Activated CD4-positive, alpha-beta T cell treated with anti-CD3 and anti-CD28 coated beads, Interleukin-2, amount 10 ng/mL, durations not matched to agents 24 days and 14 days (primary cell): ENCODE measurements around the gene IGSF9. TPM values are rescaled to one million over a fixed set of nuclear protein-coding genes. Genes with fewer than 3 reads are reported as not detected.

Experiments used
- DNase-seq: peaks from one replicate; pipeline ENCODE4 v3.0.0; 2022
- H3K27ac Mint-ChIP-seq: one replicate; pipeline ENCODE4 v1.8.0; 2022; ENCODE audit warnings: mild to moderate bottlenecking, mixed read lengths
- H3K27me3 Mint-ChIP-seq: one replicate; pipeline ENCODE4 v1.8.0; 2022; ENCODE audit warnings: mixed read lengths
- H3K36me3 Mint-ChIP-seq: one replicate; pipeline ENCODE4 v1.8.0; 2022; ENCODE audit warnings: low read depth, mild to moderate bottlenecking, mixed read lengths
- H3K4me1 Mint-ChIP-seq: one replicate; pipeline ENCODE4 v1.8.0; 2021; ENCODE audit warnings: mixed read lengths
- H3K4me3 Mint-ChIP-seq: one replicate; pipeline ENCODE4 v1.8.0; 2022; ENCODE audit warnings: mild to moderate bottlenecking, moderate library complexity, mixed read lengths
- H3K9me3 Mint-ChIP-seq: one replicate; pipeline ENCODE4 v1.8.0; 2021; ENCODE audit warnings: mixed read lengths
- intact Hi-C: fragments of 100-400 bp; cut with micrococcal nuclease; formaldehyde crosslinking; loops from one replicate; pipeline ENCODE4 v1.15.1; 2023
- total RNA-seq: library from RNA; stranded (reverse); gene quantifications from 2 replicates; pipeline ENCODE4 v1.2.3, GENCODE V29; 2022

Gene IGSF9
- total RNA-seq, 1 donor from 2014 or later: not detected

DNA sequence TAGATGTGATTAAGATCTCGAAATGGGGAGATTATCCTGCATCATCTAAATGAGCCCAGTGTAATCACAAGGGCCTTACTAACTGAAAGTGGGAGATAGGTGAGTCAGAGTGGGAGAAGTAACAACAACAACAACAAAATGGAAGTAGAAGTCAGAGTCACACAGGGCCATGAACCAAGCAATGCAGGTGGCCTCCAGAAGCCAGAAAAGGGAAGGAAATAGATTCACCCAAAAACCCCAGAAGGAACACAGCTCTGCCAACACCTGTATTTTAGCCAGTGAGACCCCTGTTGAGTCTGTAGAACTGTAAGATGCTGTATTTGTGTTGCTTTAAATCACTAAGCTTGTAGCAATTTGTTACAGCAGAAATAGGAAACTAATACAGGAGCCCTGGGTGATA lies 24.2 kb downstream of the IGSF9 start:
- H3K4me1 Mint-ChIP-seq: peaks cover 62% of the 10 kb centered on the region
- no peaks in the 10 kb centered on the region for H3K9me3 Mint-ChIP-seq
- H3K4me3 Mint-ChIP-seq: peak overlapping the region; percentile 92
- peak overlapping the region; percentile 98 for H3K27ac Mint-ChIP-seq
- H3K36me3 Mint-ChIP-seq: peaks cover 62% of the 10 kb centered on the region
- intact Hi-C loops: loop anchor here (5.0 to 10.0 kb wide), 3 partner anchors 341 to 844 kb away; partner anchors contain the start of genes AIM2 and DCAF8
- peak; percentile 79 for DNase-seq
- H3K27me3 Mint-ChIP-seq: no peaks in the 10 kb centered on the region

DNA sequence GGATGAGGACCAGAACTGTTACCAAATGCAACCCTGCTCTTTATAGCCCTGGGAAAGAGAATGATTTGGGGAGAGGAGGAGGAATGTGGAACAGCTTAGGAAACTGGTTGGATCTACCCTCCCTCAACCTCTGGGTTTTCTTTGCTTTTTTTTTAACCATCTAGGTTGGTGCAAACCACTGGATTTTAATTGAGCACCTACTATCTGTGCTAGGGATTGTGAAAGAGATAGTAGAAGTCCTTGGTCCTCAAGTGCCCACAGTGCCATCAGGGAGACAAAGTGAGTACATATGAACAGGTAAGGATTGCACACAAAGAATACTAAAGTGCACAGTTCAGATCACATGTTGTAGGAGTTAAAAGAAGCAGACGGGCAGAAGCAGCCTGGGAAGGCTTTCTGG lies 24.8 kb downstream of the IGSF9 start:
- Mint-ChIP-seq H3K9me3 (no peaks in the 10 kb centered on the region), H3K4me3 (peak overlapping the region; percentile 92), H3K36me3 (peaks cover 68% of the 10 kb centered on the region), H3K4me1 (peaks cover 57% of the 10 kb centered on the region), H3K27me3 (no peaks in the 10 kb centered on the region), H3K27ac (peak overlapping the region; percentile 98)
- intact Hi-C loops: loop anchor here (5.0 to 10.0 kb wide), 3 partner anchors 342 to 843 kb away; partner anchors contain the start of genes AIM2 and DCAF8
- DNase-seq: no peak

DNA sequence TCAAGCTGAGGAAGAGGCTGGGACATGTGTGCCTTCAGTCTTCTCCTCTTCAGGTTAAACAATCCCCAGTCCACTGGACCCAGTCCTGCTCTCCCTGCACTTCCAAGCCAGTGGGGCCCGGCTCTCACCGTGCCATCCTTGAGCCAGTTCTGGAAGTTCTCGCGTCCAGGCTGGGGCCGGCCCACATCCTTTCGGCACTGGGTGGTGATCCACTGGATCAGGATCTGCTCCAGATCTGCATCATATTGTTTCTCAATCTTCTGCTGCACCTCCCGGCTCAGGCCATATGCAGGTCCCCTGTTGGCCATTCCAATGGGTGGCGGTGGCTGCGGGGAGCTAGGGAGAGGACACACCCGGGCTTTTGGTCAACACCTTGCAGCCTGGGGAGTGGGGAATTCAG lies 25.2 kb downstream of the IGSF9 start:
- no peak for DNase-seq
- peaks cover 53% of the 10 kb centered on the region for H3K4me1 Mint-ChIP-seq
- H3K4me3 Mint-ChIP-seq: no peak overlapping the region
- H3K27me3 Mint-ChIP-seq: no peaks in the 10 kb centered on the region
- peaks cover 71% of the 10 kb centered on the region for H3K36me3 Mint-ChIP-seq
- intact Hi-C loops: loop anchor here (5.0 to 10.0 kb wide), 3 partner anchors 342 to 843 kb away; partner anchors contain the start of genes AIM2 and DCAF8
- H3K27ac Mint-ChIP-seq: peak overlapping the region; percentile 98
- no peaks in the 10 kb centered on the region for H3K9me3 Mint-ChIP-seq

DNA sequence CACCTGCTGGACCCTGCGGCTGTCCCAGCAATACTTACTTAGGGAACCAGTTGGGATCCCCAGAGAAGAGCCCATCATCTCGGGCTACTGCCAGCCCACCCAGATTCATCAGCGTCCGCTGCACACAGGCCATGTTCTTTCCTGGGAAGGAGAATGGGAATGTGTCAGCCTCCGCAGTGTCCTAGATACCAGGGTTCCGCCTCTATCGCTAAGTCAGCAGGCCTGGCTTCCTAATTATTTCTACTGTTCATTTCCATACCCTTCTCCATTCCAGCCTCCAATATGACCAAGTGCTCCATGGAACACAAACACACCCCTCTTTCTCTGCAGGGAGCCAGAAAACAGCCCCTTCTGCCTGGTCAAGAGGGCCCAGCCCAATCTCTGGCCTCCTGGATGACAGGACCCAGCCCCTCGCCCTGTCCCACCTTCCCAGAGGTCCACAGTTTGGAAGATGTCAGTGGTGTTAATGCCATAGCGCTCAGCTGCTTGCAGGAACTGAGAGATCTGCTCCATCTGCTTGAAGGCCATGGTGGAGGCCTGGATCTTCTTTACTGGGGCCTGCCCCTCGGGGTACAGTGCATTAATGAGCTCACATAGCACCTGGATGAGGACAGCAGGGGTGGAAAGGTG lies 26.1 kb downstream of the IGSF9 start:
- DNase-seq: no peak
- H3K4me3 Mint-ChIP-seq: no peak overlapping the region
- peaks cover 74% of the 10 kb centered on the region for H3K36me3 Mint-ChIP-seq
- H3K4me1 Mint-ChIP-seq: peaks cover 56% of the 10 kb centered on the region
- H3K27ac Mint-ChIP-seq: peak overlapping the region; percentile 56
- H3K9me3 Mint-ChIP-seq: no peaks in the 10 kb centered on the region
- intact Hi-C loops: no loop called here
- H3K27me3 Mint-ChIP-seq: no peaks in the 10 kb centered on the region

- H3K27ac Mint-ChIP-seq: peak overlapping the region; percentile 84
- H3K27me3 Mint-ChIP-seq: no peaks in the 10 kb centered on the region
- intact Hi-C loops: no loop called here
- H3K4me1 Mint-ChIP-seq: peaks cover 60% of the 10 kb centered on the region
- no peaks in the 10 kb centered on the region for H3K9me3 Mint-ChIP-seq
- DNase-seq: no peak
- H3K36me3 Mint-ChIP-seq: peaks cover 72% of the 10 kb centered on the region
- peak overlapping the region; percentile 32 for H3K4me3 Mint-ChIP-seq
Observed at GRCh38 chr1:159918352-159919200, 26.8 kb downstream of the IGSF9 start.

- H3K4me3 Mint-ChIP-seq: peak overlapping the region; percentile 32
- peaks cover 70% of the 10 kb centered on the region for H3K36me3 Mint-ChIP-seq
- no peak for DNase-seq
- no peaks in the 10 kb centered on the region for H3K27me3 Mint-ChIP-seq
- peaks cover 58% of the 10 kb centered on the region for H3K4me1 Mint-ChIP-seq
- peak overlapping the region; percentile 84 for H3K27ac Mint-ChIP-seq
- intact Hi-C loops: no loop called here
- H3K9me3 Mint-ChIP-seq: no peaks in the 10 kb centered on the region
Observed at GRCh38 chr1:159917533-159918351, 27.7 kb downstream of the IGSF9 start.

GRCh38 chr1:159916242-159917051 lies 29.0 kb downstream of the IGSF9 start:
- Mint-ChIP-seq H3K9me3 (no peaks in the 10 kb centered on the region), H3K4me1 (peaks cover 59% of the 10 kb centered on the region), H3K27ac (peak overlapping the region; percentile 62), H3K4me3 (no peak overlapping the region), H3K27me3 (no peaks in the 10 kb centered on the region), H3K36me3 (peaks cover 63% of the 10 kb centered on the region)
- intact Hi-C loops: no loop called here
- no peak for DNase-seq

DNA sequence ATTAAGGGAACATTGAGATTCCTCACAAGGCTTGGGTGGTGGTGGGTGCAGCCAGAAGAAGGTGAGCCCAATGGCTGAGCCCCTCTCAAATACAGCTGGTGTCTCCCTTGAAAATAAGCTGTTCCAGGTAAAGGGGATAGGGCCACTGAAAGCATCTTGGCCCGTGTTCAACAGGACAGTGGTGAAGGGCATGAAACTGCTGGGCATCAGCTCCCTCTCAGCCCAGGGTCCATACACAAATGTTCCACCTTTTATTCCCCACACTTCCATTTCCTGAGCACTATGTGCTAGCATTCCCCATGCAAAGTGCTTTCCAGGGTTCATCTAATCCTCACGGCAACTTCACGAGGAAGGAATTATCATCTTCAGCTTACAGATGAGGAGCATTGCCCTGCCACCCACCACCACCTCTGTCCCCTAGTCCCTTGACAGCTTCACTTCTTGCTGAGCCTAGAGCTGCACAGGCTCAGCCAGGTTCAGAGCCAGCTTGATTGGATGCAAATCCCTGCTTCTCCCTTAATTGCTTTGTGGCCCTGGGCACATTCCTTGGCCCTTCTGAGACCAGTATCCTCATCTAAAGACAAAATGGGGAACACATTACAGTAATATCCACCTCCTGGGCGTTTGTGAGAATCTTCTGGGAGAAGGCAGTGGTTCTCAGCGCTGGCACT lies 29.7 kb downstream of the IGSF9 start:
- intact Hi-C loops: no loop called here
- no peaks in the 10 kb centered on the region for H3K9me3 Mint-ChIP-seq
- DNase-seq: no peak
- H3K27me3 Mint-ChIP-seq: no peaks in the 10 kb centered on the region
- H3K4me3 Mint-ChIP-seq: no peak overlapping the region
- peaks cover 56% of the 10 kb centered on the region for H3K36me3 Mint-ChIP-seq
- H3K4me1 Mint-ChIP-seq: peaks cover 59% of the 10 kb centered on the region
- H3K27ac Mint-ChIP-seq: no peak overlapping the region

DNA sequence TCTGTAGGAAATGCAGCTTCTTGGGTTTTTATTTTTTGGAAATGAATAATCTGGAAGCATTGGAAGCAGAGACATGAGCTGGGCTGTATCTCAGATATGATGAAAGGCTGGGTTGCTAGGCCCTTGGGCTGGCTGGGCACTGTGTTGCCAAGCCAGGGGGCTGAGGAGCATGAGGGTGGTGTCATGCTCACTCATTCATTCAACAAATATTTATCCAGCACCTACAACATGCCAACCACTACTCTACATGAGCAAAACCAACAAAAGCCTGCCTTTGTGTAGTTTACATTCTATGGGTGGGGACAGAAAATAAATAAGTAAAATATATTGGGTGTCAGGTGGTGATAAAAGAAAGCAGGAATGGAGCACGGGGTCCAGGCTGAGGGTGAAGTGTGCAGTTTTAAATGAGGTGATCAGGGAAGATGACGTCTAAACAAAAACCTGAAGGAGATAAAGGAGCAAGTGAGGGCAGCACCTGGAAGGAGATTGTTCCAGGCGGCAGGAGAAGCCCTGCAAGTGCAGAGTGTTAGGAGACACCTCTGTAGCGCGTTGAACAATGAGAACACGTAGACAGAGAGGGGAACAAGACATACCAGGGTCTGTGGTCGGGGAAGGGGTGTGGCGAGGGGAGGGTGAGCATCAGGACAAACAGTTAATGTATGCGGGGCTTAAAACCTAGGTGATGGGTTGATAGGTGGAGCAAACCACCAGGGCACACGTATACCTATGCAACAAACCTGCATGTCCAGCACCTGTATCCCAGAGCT lies 31.0 kb downstream of the IGSF9 start:
- peaks cover 62% of the 10 kb centered on the region for H3K4me1 Mint-ChIP-seq
- no peak overlapping the region for H3K4me3 Mint-ChIP-seq
- H3K27me3 Mint-ChIP-seq: no peaks in the 10 kb centered on the region
- intact Hi-C loops: no loop called here
- peaks cover 44% of the 10 kb centered on the region for H3K36me3 Mint-ChIP-seq
- no peak for DNase-seq
- H3K27ac Mint-ChIP-seq: peak overlapping the region; percentile 57
- H3K9me3 Mint-ChIP-seq: no peaks in the 10 kb centered on the region

DNA sequence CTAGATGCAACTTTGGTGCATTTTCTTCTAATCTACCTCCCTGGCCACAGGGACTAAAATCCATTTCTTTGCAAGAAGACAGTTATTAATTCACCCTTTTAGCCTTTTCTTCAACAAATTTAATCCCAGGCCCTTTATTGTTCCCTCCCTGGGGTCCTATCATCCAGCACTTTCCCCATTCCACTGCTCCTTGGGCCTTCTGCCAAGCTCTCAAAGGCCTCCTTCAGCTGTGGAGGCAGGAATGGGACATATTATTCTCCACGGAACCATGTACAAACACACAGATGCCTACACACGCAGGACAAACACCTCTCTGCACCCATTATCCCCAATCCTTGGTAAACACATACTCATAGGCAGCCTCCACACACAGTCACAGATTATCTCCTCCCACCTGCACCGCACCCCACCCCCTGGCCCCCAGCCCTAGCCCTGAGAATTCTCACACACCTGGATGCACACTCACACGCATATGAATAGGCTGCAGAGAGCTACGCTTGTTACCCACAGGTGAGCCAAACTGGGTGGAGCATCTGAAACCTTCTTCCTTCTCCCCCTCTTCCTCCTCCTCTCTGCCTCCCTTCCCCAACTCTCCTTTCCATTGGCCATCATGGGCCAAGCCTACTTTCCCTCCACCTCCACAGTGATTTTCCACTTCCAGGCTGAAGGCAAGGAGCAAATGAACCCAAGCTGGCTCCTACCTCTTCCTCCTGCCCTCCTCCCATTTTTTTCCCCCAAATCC lies 31.8 kb downstream of the IGSF9 start:
- Mint-ChIP-seq H3K4me3 (no peak overlapping the region), H3K27me3 (no peaks in the 10 kb centered on the region), H3K27ac (peak overlapping the region; percentile 89), H3K9me3 (no peaks in the 10 kb centered on the region), H3K36me3 (peaks cover 36% of the 10 kb centered on the region), H3K4me1 (peaks cover 62% of the 10 kb centered on the region)
- DNase-seq: no peak
- intact Hi-C loops: no loop called here

- intact Hi-C loops: no loop called here
- H3K27ac Mint-ChIP-seq: peak overlapping the region; percentile 89
- H3K4me1 Mint-ChIP-seq: peaks cover 55% of the 10 kb centered on the region
- peak; percentile 75 for DNase-seq
- H3K9me3 Mint-ChIP-seq: no peaks in the 10 kb centered on the region
- no peaks in the 10 kb centered on the region for H3K27me3 Mint-ChIP-seq
- H3K4me3 Mint-ChIP-seq: peak overlapping the region; percentile 67
- peaks cover 20% of the 10 kb centered on the region for H3K36me3 Mint-ChIP-seq
Observed at GRCh38 chr1:159911326-159912070, 33.9 kb downstream of the IGSF9 start.
